Measurements from ENCODE around the gene RFXAP.

GRCh38 chr13:36872621-36873020 lies 53.6 kb downstream of the RFXAP start:
- TF ChIP-seq POLR2AphosphoS5 (IDR thresholded peaks at IDR 0.05; ENCODE audit: low read depth, low read length) (no peak), TAF1 (IDR thresholded peaks at IDR 0.05; ENCODE audit: borderline replicate concordance, insufficient read depth, low read length) (no peak)
